ENCODE results near the gene SEC23IP. TPM values are rescaled to one million over a fixed set of nuclear protein-coding genes. Genes with fewer than 3 reads are reported as not detected.
"Not testable (repeated sequence)": the region's sequence is repeated elsewhere in the genome, so short reads cannot be mapped to it uniquely, and the experiment has no call there.

SEC23IP gene
- total RNA-seq, 2 donors from 2014 or later = 70.5 to 93.6 TPM

DNA sequence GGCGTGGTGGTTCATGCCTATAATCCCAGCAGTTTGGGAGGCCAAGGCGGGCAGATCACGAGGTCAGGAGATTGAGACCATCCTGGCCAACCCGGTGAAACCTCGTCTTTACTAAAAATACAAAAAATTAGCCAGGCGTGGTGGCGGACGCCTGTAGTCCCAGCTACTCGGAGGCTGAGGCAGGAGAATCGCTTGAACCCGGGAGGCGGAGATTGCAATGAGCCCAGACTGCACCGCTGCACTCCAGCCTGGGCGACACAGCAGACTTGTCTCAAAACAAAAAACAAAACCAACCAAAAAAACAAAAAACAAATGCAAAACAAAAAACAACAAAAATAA lies 712 bp upstream of the SEC23IP start:
- H3K9me3 ChIP-seq (ENCODE audit: control insufficient read depth, low read length) = peaks cover 11% of the 10 kb centered on the region
- H3K27ac Mint-ChIP-seq = peak overlapping the region; percentile 95
- DNase-seq; H3K27ac ChIP-seq (ENCODE audit: low read depth, low read length); H3K27me3 Mint-ChIP-seq (ENCODE audit: insufficient read depth); H3K27me3 ChIP-seq (ENCODE audit: control insufficient read depth, insufficient read depth, low read length, poor library complexity, severe bottlenecking); H3K4me1 ChIP-seq (ENCODE audit: control insufficient read depth, insufficient read depth, low read length): not testable (repeated sequence)
- peak overlapping the region; percentile 95 for H3K4me3 Mint-ChIP-seq
- H3K36me3 Mint-ChIP-seq (ENCODE audit: low read depth) = peaks cover 22% of the 10 kb centered on the region
- H3K9me3 Mint-ChIP-seq = peaks cover 20% of the 10 kb centered on the region
- peaks cover 52% of the 10 kb centered on the region for H3K4me1 Mint-ChIP-seq
- H3K36me3 ChIP-seq (ENCODE audit: control insufficient read depth, insufficient read depth, low read length) = peaks cover 25% of the 10 kb centered on the region
- WGBS, 2 experiments (ENCODE audit: insufficient coverage in 1 of 2, insufficient read length in 1 of 2) = 70 to 88% methylated on average over 9 to 14 of the region's 14 CpGs
- peak overlapping the region; percentile 83 for H3K4me3 ChIP-seq (ENCODE audit: low read length)
- peak overlapping the region; percentile 36 for H3K9ac ChIP-seq (ENCODE audit: extremely low read depth, low read length, poor library complexity, severe bottlenecking)

DNA sequence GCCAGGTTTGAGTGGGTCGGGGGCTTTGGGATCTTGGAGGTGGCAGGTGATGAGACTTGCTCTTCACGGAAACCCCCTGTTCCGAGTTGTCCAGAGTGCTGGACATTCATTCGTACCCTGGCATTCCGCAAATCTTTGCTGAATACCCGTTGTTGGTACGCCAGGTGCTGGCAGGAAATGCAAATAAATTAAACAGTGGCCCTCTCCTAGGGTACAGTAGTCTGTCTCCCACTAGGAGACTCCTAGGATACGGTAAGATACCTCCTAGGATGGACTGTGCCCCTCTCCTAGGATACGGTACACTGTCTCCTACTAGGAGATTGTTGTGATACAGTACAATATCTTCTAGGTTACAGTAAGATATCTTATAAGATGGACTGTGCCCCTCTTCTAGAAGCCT lies 544 bp downstream of the SEC23IP start:
- TF ChIP-seq, protein P1, sequence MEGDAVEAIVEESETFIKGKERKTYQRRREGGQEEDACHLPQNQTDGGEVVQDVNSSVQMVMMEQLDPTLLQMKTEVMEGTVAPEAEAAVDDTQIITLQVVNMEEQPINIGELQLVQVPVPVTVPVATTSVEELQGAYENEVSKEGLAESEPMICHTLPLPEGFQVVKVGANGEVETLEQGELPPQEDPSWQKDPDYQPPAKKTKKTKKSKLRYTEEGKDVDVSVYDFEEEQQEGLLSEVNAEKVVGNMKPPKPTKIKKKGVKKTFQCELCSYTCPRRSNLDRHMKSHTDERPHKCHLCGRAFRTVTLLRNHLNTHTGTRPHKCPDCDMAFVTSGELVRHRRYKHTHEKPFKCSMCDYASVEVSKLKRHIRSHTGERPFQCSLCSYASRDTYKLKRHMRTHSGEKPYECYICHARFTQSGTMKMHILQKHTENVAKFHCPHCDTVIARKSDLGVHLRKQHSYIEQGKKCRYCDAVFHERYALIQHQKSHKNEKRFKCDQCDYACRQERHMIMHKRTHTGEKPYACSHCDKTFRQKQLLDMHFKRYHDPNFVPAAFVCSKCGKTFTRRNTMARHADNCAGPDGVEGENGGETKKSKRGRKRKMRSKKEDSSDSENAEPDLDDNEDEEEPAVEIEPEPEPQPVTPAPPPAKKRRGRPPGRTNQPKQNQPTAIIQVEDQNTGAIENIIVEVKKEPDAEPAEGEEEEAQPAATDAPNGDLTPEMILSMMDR (conservative IDR thresholded peaks at IDR 0.05) = no peak

DNA sequence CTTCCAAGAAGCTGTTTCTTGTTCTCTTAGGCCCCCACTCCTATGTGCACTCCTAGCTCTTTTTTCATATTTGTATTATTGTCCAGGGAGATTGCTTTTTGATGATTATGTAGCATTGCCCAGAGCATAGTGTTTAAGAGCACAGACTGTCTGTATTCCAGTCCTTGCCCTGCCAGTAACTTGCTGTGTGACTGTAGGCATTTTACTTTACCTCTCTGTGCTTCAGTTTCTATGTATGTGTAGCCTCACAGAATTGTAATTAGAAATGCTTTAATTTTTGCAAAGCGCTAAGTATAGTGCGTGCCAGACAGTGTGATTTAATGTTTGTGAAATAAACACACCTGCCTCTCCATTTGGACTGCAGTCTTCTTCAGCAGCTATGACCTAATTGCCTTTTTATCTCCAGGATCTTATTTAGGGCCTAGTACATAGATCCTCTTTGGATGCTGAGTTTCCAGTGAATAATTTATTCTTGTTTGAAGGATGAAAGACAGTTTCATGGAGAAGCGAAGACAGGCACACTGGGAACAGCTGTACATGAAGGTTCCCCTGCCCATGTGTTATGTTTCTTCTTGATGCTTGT lies 1.4 kb downstream of the SEC23IP start:
- H3K27me3 ChIP-seq (ENCODE audit: control insufficient read depth, insufficient read depth, low read length, poor library complexity, severe bottlenecking) = no peaks in the 10 kb centered on the region
- DNase-seq = no peak
- H3K9me3 ChIP-seq (ENCODE audit: control insufficient read depth, low read length) = peaks cover 11% of the 10 kb centered on the region
- H3K36me3 Mint-ChIP-seq (ENCODE audit: low read depth) = peaks cover 33% of the 10 kb centered on the region
- peaks cover 39% of the 10 kb centered on the region for H3K4me1 Mint-ChIP-seq
- no peak overlapping the region for H3K27ac Mint-ChIP-seq
- peaks cover 20% of the 10 kb centered on the region for H3K9me3 Mint-ChIP-seq
- H3K4me1 ChIP-seq (ENCODE audit: control insufficient read depth, insufficient read depth, low read length) = peaks cover 2% of the 10 kb centered on the region
- H3K9ac ChIP-seq (ENCODE audit: extremely low read depth, low read length, poor library complexity, severe bottlenecking) = no peak overlapping the region
- peaks cover 34% of the 10 kb centered on the region for H3K36me3 ChIP-seq (ENCODE audit: control insufficient read depth, insufficient read depth, low read length)
- 88 to 89% methylated on average over 1 to 3 of the region's 3 CpGs for WGBS, 2 experiments (ENCODE audit: insufficient coverage in 1 of 2, insufficient read length in 1 of 2)
- no peaks in the 10 kb centered on the region for H3K27me3 Mint-ChIP-seq (ENCODE audit: insufficient read depth)
- TF ChIP-seq, protein P1 (conservative IDR thresholded peaks at IDR 0.05) = no peak
- H3K4me3 Mint-ChIP-seq = peak overlapping the region; percentile 95
- H3K27ac ChIP-seq (ENCODE audit: low read depth, low read length) = no peak overlapping the region
- peak overlapping the region; percentile 83 for H3K4me3 ChIP-seq (ENCODE audit: low read length)

More for the DNA sequence above, 544 bp downstream of the SEC23IP start:
- no peaks in the 10 kb centered on the region for H3K27me3 ChIP-seq (ENCODE audit: control insufficient read depth, insufficient read depth, low read length, poor library complexity, severe bottlenecking)
- peak overlapping the region; percentile 83 for H3K4me3 ChIP-seq (ENCODE audit: low read length)
- Mint-ChIP-seq H3K27ac (peak overlapping the region; percentile 95), H3K4me1 (peaks cover 47% of the 10 kb centered on the region), H3K36me3 (ENCODE audit: low read depth) (peaks cover 25% of the 10 kb centered on the region), H3K4me3 (peak overlapping the region; percentile 95), H3K27me3 (ENCODE audit: insufficient read depth) (no peaks in the 10 kb centered on the region), H3K9me3 (peaks cover 20% of the 10 kb centered on the region)
- WGBS, 2 experiments (ENCODE audit: insufficient coverage in 1 of 2, insufficient read length in 1 of 2) = 0 to 12% methylated on average over 7 to 9 of the region's 9 CpGs
- peaks cover 11% of the 10 kb centered on the region for H3K9me3 ChIP-seq (ENCODE audit: control insufficient read depth, low read length)
- H3K4me1 ChIP-seq (ENCODE audit: control insufficient read depth, insufficient read depth, low read length) = peaks cover 2% of the 10 kb centered on the region
- DNase-seq = no peak
- H3K27ac ChIP-seq (ENCODE audit: low read depth, low read length) = no peak overlapping the region
- peak overlapping the region; percentile 59 for H3K9ac ChIP-seq (ENCODE audit: extremely low read depth, low read length, poor library complexity, severe bottlenecking)
- H3K36me3 ChIP-seq (ENCODE audit: control insufficient read depth, insufficient read depth, low read length) = peaks cover 25% of the 10 kb centered on the region
